Spleen (tissue), 11 donors: ENCODE data around the gene AFAP1L2. TPM values are rescaled to one million over a fixed set of nuclear protein-coding genes. Genes with fewer than 3 reads are reported as not detected.

ENCODE experiments used
- DNase-seq: peaks from one replicate; pipeline ENCODE4 v3.0.0-alpha.2; 2020
- H3K27ac ChIP-seq, 8 donors: fragments of 200-600 bp; sonication (generic) in 7 of 8; 1 replicate in 4 of 8; 2 replicates in 4 of 8; pipeline versions ENCODE4 v1.5.0 to v1.8.0; 2016 to 2021; ENCODE audit warnings: inconsistent platforms in 4 of 8, mild to moderate bottlenecking in 4 of 8, moderate library complexity in 1 of 8
- H3K27me3 ChIP-seq, 7 donors: fragments of 200-600 bp; sonication (generic) in 6 of 7; replicated peaks in 1 of 7; 1 replicate in 4 of 7; 2 replicates in 3 of 7; pipeline versions ENCODE4 v1.5.0 to v1.8.0; 2016 to 2021; ENCODE audit warnings: inconsistent platforms in 3 of 7, mild to moderate bottlenecking in 1 of 7
- H3K36me3 ChIP-seq, 6 donors: fragments of 200-600 bp; sonication (generic) in 5 of 6; 1 replicate in 4 of 6; 2 replicates in 2 of 6; pipeline versions ENCODE4 v1.5.0 to v1.8.0; 2016 to 2021; ENCODE audit warnings: inconsistent platforms in 2 of 6
- H3K4me1 ChIP-seq, 6 donors: fragments of 200-600 bp; sonication (generic) in 5 of 6; 1 replicate in 3 of 6; 2 replicates in 3 of 6; pipeline versions ENCODE4 v1.5.0 to v1.8.0; 2016 to 2021; ENCODE audit warnings: inconsistent platforms in 3 of 6
- H3K4me3 ChIP-seq, 8 donors: fragments of 200-600 bp; sonication (generic) in 7 of 8; 1 replicate in 4 of 8; 2 replicates in 4 of 8; pipeline versions ENCODE4 v1.5.0 to v1.8.0; 2016 to 2021; ENCODE audit warnings: inconsistent platforms in 4 of 8, mild to moderate bottlenecking in 4 of 8, moderate library complexity in 2 of 8
- H3K9me3 ChIP-seq, 8 donors: fragments of 200-600 bp; sonication (generic) in 7 of 8; 1 replicate in 4 of 8; 2 replicates in 4 of 8; pipeline versions ENCODE4 v1.5.0 to v1.8.0; 2016 to 2021; ENCODE audit warnings: inconsistent platforms in 4 of 8
- POLR2A ChIP-seq, 3 donors: fragments of 450-650 bp; IDR thresholded peaks; one replicate each; pipeline ENCODE4 v1.5.1; 2017; ENCODE audit warnings: antibody characterized with exemption in 3 of 3, mild to moderate bottlenecking in 1 of 3
- POLR2AphosphoS5 ChIP-seq, 3 donors: sonication (generic); formaldehyde crosslinking; IDR thresholded peaks; one replicate each; pipeline ENCODE4 v1.5.1; 2017; ENCODE audit warnings: antibody characterized with exemption in 3 of 3
- WGBS, 5 donors: extraction: QIAGEN DNeasy Blood & Tissue Kit in 3 of 5; methylation state at CpG; one replicate each; pipeline versions ENCODE4 v1.1.5 to v1.1.7; 2013 to 2018; 5-methylcytosine and 5-hydroxymethylcytosine counted together
- intact Hi-C: fragments of 100-400 bp; cut with DNase I; formaldehyde crosslinking; loops from one replicate; pipeline ENCODE4 v1.15.0; 2023; ENCODE audit warnings: low total_unique reads
- polyA plus RNA-seq, 3 donors: library from polyadenylated mRNA; stranded (reverse); fragments of 200-250 nt; gene quantifications; one replicate each; pipeline ENCODE4 v1.2.1, GENCODE V29; 2013
- total RNA-seq, 7 donors: library from RNA; depleted of rRNA in 3 of 7; stranded (reverse); fragments of >200 nt in 3 of 7; fragmentation: NEBNext Ultra II Directional in 4 of 7; extraction: Animal tissue kit (Norgen Biotek cat#: 25700) in 4 of 7; gene quantifications; one replicate each; pipeline versions ENCODE4 v1.1.0 to v1.2.1, GENCODE V29; 2016 to 2021
- TF ChIP-seq, protein P1 (sequence below), 11 experiments: fragments of 200-600 bp in 7 of 11; fragments of 450-650 bp in 4 of 11; sonication (generic) in 4 of 11; IDR thresholded peaks in 8 of 11; conservative IDR thresholded peaks in 3 of 11; 1 replicate in 7 of 11; 2 replicates in 4 of 11; pipeline versions ENCODE4 v1.4.0 to v1.8.0; 2016 to 2021; ENCODE audit warnings: antibody characterized with exemption in 11 of 11, inconsistent platforms in 4 of 11, mild to moderate bottlenecking in 1 of 11
- donor health status: healthy with polysubstance abuse.
- donor health status: DM: no; HTN: no; CAD: no; lungs with moderate emphysema.
- donor health status: DM: no; HTN: no; CAD: no.
- donor health status: Bipolar disorder and iron deficiency.
- donor health status: healthy.
- donor health status: DM: no; HTN: no; CAD: no.
- donor health status: DM: yes; HTN: yes; CAD: no.

AFAP1L2 gene
- total and polyA plus RNA-seq, 10 donors, result 18.3 to 273 (median 180) TPM

DNA sequence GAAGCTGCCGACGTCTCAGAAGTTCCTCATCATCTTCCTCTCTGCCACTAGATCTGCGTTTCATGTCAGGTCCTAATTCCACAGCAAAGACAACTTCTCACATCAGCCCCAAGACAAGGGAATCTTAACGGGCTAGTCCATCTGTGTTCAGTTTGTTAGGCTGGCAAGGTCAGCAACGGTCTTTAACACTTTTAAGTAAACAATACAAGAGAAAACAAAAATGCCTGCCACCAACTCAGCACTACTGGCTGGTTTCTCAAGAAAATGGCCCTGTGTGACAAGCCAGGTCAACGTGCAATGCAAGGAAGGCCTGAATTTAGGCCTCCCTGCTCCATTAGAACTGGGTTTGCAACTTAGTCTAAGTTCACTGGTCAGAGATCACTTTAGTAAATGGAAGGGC is 41.0 kb upstream of the AFAP1L2 start:
- Histone ChIP-seq H3K4me1 (peaks cover 0 to 28% (median 5%) of the 10 kb centered on the region in 6 donors), H3K27me3 (no peaks in the 10 kb centered on the region), H3K4me3 (no peak overlapping the region), H3K36me3 (peaks cover 0 to 85% (median 18%) of the 10 kb centered on the region in 6 donors), H3K9me3 (no peaks in the 10 kb centered on the region), H3K27ac (no peak overlapping the region)
- no peak for DNase-seq
- intact Hi-C loops, result no loop called here
- no peak for TF ChIP-seq POLR2A (IDR thresholded peaks at IDR 0.05)
- TF ChIP-seq POLR2AphosphoS5 (IDR thresholded peaks at IDR 0.05), result no peak
- TF ChIP-seq, protein P1, sequence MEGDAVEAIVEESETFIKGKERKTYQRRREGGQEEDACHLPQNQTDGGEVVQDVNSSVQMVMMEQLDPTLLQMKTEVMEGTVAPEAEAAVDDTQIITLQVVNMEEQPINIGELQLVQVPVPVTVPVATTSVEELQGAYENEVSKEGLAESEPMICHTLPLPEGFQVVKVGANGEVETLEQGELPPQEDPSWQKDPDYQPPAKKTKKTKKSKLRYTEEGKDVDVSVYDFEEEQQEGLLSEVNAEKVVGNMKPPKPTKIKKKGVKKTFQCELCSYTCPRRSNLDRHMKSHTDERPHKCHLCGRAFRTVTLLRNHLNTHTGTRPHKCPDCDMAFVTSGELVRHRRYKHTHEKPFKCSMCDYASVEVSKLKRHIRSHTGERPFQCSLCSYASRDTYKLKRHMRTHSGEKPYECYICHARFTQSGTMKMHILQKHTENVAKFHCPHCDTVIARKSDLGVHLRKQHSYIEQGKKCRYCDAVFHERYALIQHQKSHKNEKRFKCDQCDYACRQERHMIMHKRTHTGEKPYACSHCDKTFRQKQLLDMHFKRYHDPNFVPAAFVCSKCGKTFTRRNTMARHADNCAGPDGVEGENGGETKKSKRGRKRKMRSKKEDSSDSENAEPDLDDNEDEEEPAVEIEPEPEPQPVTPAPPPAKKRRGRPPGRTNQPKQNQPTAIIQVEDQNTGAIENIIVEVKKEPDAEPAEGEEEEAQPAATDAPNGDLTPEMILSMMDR (IDR thresholded peaks at IDR 0.05 in 8 of 11, conservative IDR thresholded peaks at IDR 0.05 in 3 of 11), result no peak
- WGBS, 5 donors, result 84 to 90% (median 87%) methylated on average over 6 of the region's 6 CpGs

DNA sequence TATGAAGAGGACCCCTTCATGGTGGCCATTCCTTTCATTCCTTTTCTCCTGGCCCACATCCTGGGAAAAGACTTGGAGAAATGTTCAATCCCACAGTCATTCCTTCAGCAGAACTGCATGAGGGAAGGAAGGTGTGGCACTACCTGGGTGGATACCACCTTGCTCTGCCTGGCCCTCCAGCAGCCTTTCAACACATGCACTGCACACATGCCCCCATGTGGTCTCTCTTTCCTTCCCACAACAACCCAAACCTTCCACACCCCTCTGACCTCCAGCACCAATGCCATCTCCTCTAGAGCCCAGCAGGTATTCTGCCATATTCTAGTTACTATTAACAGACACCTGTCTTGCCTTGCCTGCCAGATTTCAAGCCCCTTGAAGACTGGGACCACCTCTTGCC is 40.5 kb upstream of the AFAP1L2 start:
- intact Hi-C loops, result no loop called here
- no peak for TF ChIP-seq POLR2A (IDR thresholded peaks at IDR 0.05)
- no peak for TF ChIP-seq POLR2AphosphoS5 (IDR thresholded peaks at IDR 0.05)
- TF ChIP-seq, protein P1 (IDR thresholded peaks at IDR 0.05 in 8 of 11, conservative IDR thresholded peaks at IDR 0.05 in 3 of 11), result no peak
- DNase-seq, result no peak
- Histone ChIP-seq H3K27me3 (no peaks in the 10 kb centered on the region), H3K4me3 (no peak overlapping the region), H3K27ac (no peak overlapping the region), H3K36me3 (peaks cover 0 to 90% (median 22%) of the 10 kb centered on the region in 6 donors), H3K4me1 (peaks cover 0 to 28% (median 5%) of the 10 kb centered on the region in 6 donors), H3K9me3 (no peaks in the 10 kb centered on the region)

DNA sequence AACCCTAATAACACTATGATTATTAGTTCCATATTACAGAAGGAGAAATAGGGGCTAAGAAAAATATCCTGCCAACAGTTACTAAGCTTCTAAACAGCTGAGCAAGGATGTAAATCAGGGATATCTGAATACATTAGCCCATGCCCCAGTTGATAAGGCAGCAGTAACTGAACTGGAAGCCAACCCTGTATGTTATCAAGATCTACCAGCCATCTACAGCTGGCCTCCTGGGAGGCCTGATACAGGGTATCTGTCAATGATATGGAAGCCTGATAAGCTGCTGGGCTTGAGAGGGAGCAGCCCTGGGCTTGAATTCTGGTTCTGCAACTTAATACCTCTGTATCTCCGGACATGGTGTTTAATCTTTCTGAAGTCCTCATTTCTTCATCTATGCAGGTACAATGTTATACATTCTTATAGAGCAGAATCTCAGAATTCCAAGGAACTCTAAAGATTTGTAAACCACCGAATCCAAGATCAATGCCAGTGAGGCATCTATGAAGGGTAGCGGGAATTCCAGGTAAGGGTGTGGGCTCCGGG is 37.9 kb upstream of the AFAP1L2 start:
- Histone ChIP-seq H3K9me3 (no peaks in the 10 kb centered on the region), H3K27ac (no peak overlapping the region), H3K27me3 (no peaks in the 10 kb centered on the region), H3K36me3 (peaks cover 0 to 90% (median 44%) of the 10 kb centered on the region in 6 donors), H3K4me3 (no peak overlapping the region), H3K4me1 (peaks cover 0 to 17% (median 4%) of the 10 kb centered on the region in 6 donors)
- TF ChIP-seq POLR2AphosphoS5 (IDR thresholded peaks at IDR 0.05) (no peak), POLR2A (IDR thresholded peaks at IDR 0.05) (no peak)
- TF ChIP-seq, protein P1 (IDR thresholded peaks at IDR 0.05 in 8 of 11, conservative IDR thresholded peaks at IDR 0.05 in 3 of 11), result no peak
- DNase-seq, result no peak
- WGBS, 5 donors, result 74 to 85% (median 81%) methylated on average over 4 of the region's 4 CpGs
- intact Hi-C loops, result no loop called here

DNA sequence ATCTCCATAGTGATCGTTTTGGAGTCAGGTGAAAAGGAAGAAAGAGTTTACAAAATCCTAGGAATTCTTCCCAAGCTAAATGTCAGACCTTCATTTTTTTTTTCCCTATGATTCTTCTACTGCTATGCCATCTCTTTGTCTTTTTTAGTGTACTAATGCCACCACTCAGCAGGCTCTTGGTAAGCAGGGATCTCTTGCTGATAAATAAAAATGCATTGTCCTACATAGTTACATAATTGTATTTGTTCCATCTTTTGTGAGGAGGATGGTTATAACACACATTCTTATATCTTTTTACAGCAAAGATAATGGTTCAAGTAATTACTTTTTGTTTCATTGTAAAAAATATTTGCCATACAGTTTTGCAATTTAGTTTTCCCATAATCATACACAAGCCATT is 36.8 kb upstream of the AFAP1L2 start:
- TF ChIP-seq POLR2AphosphoS5 (IDR thresholded peaks at IDR 0.05) (no peak), POLR2A (IDR thresholded peaks at IDR 0.05) (no peak)
- TF ChIP-seq, protein P1 (IDR thresholded peaks at IDR 0.05 in 8 of 11, conservative IDR thresholded peaks at IDR 0.05 in 3 of 11), result no peak
- 64 to 92% (median 86%) methylated on average over 1 of the region's 1 CpG for WGBS, 5 donors
- Histone ChIP-seq H3K4me3 (no peak overlapping the region), H3K9me3 (no peaks in the 10 kb centered on the region), H3K4me1 (peaks cover 0 to 9% (median 0%) of the 10 kb centered on the region in 6 donors), H3K27me3 (no peaks in the 10 kb centered on the region), H3K27ac (no peak overlapping the region), H3K36me3 (peaks cover 0 to 98% (median 52%) of the 10 kb centered on the region in 6 donors)
- no peak for DNase-seq
- intact Hi-C loops, result no loop called here
